Measurements from ENCODE around the gene WDR76.

WDR76 gene

DNA sequence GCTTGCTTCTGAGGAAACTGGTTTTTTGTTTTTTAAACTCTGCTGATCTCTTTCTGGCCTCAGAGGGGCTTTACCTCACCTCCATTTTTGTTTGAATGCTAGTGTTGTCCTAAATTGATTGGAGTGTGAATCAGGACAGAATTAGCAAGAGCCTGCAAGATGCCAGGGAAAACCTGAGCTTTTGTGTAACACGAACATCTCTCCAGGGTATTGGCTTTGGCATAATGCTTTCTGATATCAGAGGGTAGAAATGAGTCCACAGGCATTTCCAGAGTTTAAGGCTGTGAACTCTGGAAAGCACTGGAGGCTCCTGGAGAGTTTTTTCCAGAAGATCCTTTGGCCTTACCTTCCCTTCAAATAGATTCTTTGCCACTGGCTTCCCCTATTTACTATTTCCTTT is 87.1 kb downstream of the WDR76 start:
- no peak for DNase-seq (ENCODE audit: low read depth)
- TF ChIP-seq, protein P1, sequence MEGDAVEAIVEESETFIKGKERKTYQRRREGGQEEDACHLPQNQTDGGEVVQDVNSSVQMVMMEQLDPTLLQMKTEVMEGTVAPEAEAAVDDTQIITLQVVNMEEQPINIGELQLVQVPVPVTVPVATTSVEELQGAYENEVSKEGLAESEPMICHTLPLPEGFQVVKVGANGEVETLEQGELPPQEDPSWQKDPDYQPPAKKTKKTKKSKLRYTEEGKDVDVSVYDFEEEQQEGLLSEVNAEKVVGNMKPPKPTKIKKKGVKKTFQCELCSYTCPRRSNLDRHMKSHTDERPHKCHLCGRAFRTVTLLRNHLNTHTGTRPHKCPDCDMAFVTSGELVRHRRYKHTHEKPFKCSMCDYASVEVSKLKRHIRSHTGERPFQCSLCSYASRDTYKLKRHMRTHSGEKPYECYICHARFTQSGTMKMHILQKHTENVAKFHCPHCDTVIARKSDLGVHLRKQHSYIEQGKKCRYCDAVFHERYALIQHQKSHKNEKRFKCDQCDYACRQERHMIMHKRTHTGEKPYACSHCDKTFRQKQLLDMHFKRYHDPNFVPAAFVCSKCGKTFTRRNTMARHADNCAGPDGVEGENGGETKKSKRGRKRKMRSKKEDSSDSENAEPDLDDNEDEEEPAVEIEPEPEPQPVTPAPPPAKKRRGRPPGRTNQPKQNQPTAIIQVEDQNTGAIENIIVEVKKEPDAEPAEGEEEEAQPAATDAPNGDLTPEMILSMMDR (conservative IDR thresholded peaks at IDR 0.05; ENCODE audit: low read depth, low read length) = no peak
- no peak overlapping the region for H3K4me3 ChIP-seq (ENCODE audit: low read depth, low read length)

DNA sequence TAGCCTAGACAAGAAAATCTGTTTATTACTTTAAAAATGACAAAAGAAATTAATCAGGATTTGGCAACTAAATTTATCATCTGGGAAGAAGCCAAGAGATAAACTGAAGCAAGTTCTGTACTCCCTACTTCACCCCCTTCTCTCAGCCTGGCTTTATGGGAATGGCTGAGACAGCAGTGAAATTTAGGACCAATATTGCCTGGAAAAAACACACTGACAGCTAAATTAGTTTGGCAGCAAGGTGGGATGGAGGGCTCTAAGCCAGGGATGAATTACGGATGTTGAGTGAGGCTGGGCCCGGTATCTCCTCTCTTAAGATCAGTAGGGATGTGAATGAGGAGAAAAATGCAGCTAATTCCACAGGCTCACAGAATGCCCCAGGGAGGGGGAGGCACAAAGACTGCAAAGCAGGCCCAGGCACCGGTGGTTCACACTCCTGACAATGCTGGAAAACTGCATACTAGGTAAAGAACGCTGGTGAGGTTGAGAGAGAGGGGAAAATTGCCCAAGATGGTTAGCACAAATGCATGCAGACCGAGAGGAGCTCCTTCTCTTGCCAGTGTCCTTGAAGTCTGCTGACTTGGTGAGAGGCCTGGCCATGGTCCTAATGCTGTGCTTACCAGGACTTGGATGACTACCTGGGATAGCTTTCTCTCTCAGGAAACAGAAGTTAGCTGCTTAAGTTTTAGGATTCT is 89.0 kb downstream of the WDR76 start:
- TF ChIP-seq, protein P1 (conservative IDR thresholded peaks at IDR 0.05; ENCODE audit: low read depth, low read length) = no peak
- H3K4me3 ChIP-seq (ENCODE audit: low read depth, low read length) = no peak overlapping the region
- no peak for DNase-seq (ENCODE audit: low read depth)

DNA sequence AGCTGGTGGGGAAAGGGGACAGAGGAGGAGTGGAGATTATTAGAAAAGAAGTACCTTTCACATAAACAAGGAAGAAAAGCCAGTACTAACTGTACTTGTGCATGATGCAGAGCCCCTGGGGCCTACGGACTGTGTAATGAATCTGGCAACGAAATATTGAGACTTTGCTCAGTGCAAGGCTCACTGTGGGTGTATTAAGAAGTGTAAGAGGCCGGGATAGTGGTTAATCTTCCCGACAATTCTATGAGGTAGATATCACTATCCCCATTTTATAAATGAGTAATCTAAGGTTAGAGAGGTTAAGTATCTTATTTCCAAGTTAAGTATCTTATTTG is 89.5 kb downstream of the WDR76 start:
- no peak for DNase-seq (ENCODE audit: low read depth)
- TF ChIP-seq, protein P1 (conservative IDR thresholded peaks at IDR 0.05; ENCODE audit: low read depth, low read length) = no peak
- H3K4me3 ChIP-seq (ENCODE audit: low read depth, low read length) = no peak overlapping the region

Data from choroid plexus epithelial cell (primary cell).